ENCODE measurements around the gene HADHA. TPM values are rescaled to one million over a fixed set of nuclear protein-coding genes. Genes with fewer than 3 reads are reported as not detected.

HADHA gene
- total RNA-seq: 100 to 1,000 TPM in 2 of 4 donors, 10 to 100 TPM in 2; 93.8 to 151 (median 110) TPM

GRCh38 chr2:26244309-26245230, at the start of gene HADHA, which contains the start of gene HADHB:
TSS of gene HADHA (minus strand) at chr2:26244632. CDS start at chr2:26244596, 36 bp downstream.
TSS of gene HADHB (plus strand) at chr2:26244939. CDS start at chr2:26254255, 9,316 bp downstream.
- no peaks in the 10 kb centered on the region for H3K9me3 ChIP-seq
- peak within 1 kb of the TSS; percentile 90 to 97 for H3K27ac ChIP-seq
- peak; percentile 11 to 61 for TF ChIP-seq POLR2A (IDR thresholded peaks at IDR 0.05)
- TF ChIP-seq, protein P1, sequence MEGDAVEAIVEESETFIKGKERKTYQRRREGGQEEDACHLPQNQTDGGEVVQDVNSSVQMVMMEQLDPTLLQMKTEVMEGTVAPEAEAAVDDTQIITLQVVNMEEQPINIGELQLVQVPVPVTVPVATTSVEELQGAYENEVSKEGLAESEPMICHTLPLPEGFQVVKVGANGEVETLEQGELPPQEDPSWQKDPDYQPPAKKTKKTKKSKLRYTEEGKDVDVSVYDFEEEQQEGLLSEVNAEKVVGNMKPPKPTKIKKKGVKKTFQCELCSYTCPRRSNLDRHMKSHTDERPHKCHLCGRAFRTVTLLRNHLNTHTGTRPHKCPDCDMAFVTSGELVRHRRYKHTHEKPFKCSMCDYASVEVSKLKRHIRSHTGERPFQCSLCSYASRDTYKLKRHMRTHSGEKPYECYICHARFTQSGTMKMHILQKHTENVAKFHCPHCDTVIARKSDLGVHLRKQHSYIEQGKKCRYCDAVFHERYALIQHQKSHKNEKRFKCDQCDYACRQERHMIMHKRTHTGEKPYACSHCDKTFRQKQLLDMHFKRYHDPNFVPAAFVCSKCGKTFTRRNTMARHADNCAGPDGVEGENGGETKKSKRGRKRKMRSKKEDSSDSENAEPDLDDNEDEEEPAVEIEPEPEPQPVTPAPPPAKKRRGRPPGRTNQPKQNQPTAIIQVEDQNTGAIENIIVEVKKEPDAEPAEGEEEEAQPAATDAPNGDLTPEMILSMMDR (IDR thresholded peaks at IDR 0.05): peak; percentile 22 to 49 (median 30)
- DNase-seq: peak; percentile 89
- peak within 1 kb of the TSS; percentile 71 to 78 for H3K4me3 ChIP-seq
- no peaks in the 10 kb centered on the region for H3K36me3 ChIP-seq
- intact Hi-C loops (cut with DNase I; ENCODE audit: low total_unique reads): no loop called here
- no peaks in the 10 kb centered on the region for H3K4me1 ChIP-seq
- no peaks in the 10 kb centered on the region for H3K27me3 ChIP-seq

DNA sequence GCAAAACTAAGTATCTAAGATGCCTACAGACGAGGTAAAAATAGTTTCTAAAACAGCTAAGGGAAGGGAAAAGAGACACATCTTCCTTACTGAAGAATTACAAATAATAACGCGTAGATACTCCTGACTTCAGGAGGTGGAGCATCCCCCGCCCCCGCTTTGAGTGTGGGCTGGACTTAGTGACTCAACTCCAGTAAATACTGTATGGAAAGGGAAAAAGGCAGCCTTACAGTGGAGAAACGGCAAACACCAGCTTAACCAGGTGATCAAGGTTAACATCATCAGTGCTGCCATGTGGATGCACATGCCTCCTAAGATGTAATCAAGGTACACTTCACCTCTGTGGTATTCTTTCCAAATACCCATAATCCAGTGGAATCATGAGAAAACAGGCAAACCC, 48.2 kb upstream of the HADHA start:
- H3K4me1 ChIP-seq: no peaks in the 10 kb centered on the region
- H3K27me3 ChIP-seq: no peaks in the 10 kb centered on the region
- intact Hi-C loops (cut with DNase I; ENCODE audit: low total_unique reads): no loop called here
- TF ChIP-seq, protein P1 (IDR thresholded peaks at IDR 0.05): no peak
- no peak for TF ChIP-seq POLR2A (IDR thresholded peaks at IDR 0.05)
- peak overlapping the region; percentile 17 to 25 for H3K27ac ChIP-seq
- peak; percentile 35 to 53 for DNase-seq
- no peak overlapping the region for H3K4me3 ChIP-seq
- H3K36me3 ChIP-seq: no peaks in the 10 kb centered on the region
- H3K9me3 ChIP-seq: no peaks in the 10 kb centered on the region

GRCh38 chr2:26290001-26290400, 45.6 kb upstream of the HADHA start:
- no peak for DNase-seq
- Histone ChIP-seq H3K27me3 (no peaks in the 10 kb centered on the region), H3K27ac (no peak overlapping the region), H3K4me3 (no peak overlapping the region), H3K4me1 (no peaks in the 10 kb centered on the region), H3K9me3 (no peaks in the 10 kb centered on the region), H3K36me3 (no peaks in the 10 kb centered on the region)
- TF ChIP-seq, protein P1 (IDR thresholded peaks at IDR 0.05): no peak
- no peak for TF ChIP-seq POLR2A (IDR thresholded peaks at IDR 0.05)
- intact Hi-C loops (cut with DNase I; ENCODE audit: low total_unique reads): no loop called here

- no peak overlapping the region for H3K4me3 ChIP-seq
- no peaks in the 10 kb centered on the region for H3K36me3 ChIP-seq
- no peaks in the 10 kb centered on the region for H3K4me1 ChIP-seq
- intact Hi-C loops (cut with DNase I; ENCODE audit: low total_unique reads): no loop called here
- H3K27ac ChIP-seq: no peak overlapping the region
- H3K27me3 ChIP-seq: no peaks in the 10 kb centered on the region
- no peak for DNase-seq
- TF ChIP-seq, protein P1 (IDR thresholded peaks at IDR 0.05): no peak
- TF ChIP-seq POLR2A (IDR thresholded peaks at IDR 0.05): no peak
- no peaks in the 10 kb centered on the region for H3K9me3 ChIP-seq
Observed at GRCh38 chr2:26285931-26286330, 41.5 kb upstream of the HADHA start.

DNA sequence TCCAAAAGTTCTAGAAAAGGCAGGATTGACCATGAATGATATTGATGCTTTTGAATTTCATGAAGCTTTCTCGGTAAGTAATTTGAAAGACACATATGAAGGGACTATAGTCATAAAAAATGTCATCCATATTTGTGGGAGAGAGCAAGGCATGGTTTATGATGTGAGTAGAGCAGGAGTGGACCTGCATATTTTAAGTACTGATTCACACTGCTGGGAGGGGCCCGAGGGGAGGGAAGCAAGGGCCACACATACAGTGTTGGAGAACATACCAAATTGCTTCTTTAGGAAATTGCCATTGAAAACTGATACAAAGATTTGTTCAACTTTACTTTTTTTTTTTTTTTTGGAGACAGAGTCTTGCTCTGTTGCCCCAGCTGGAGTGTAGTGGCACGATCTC, 39.7 kb upstream of the HADHA start:
- no peak overlapping the region for H3K27ac ChIP-seq
- H3K27me3 ChIP-seq: no peaks in the 10 kb centered on the region
- DNase-seq: no peak
- no peak for TF ChIP-seq POLR2A (IDR thresholded peaks at IDR 0.05)
- TF ChIP-seq, protein P1 (IDR thresholded peaks at IDR 0.05): no peak
- intact Hi-C loops (cut with DNase I; ENCODE audit: low total_unique reads): no loop called here
- no peaks in the 10 kb centered on the region for H3K4me1 ChIP-seq
- H3K36me3 ChIP-seq: no peaks in the 10 kb centered on the region
- H3K9me3 ChIP-seq: no peaks in the 10 kb centered on the region
- no peak overlapping the region for H3K4me3 ChIP-seq
